SK-N-SH treated with all-trans-retinoic acid at 6 μM for 48 hours (cell line): ENCODE measurements around the gene PEX1.

ENCODE experiments used
- BACH2 ChIP-seq: fragments of 250-450 bp; sonication (Bioruptor Pico); IDR thresholded peaks from 2 replicates; pipeline ENCODE4 v1.9.0; 2021; ENCODE audit warnings: mild to moderate bottlenecking, borderline replicate concordance
- CSDC2 ChIP-seq: fragments of 250-450 bp; sonication (Bioruptor Pico); IDR thresholded peaks from 2 replicates; pipeline ENCODE4 v1.5.0; 2020; ENCODE audit warnings: mild to moderate bottlenecking, moderate library complexity
- ISL1 ChIP-seq: fragments of 250-450 bp; sonication (Bioruptor Pico); IDR thresholded peaks from 2 replicates; pipeline ENCODE4 v2.1.2; 2022; ENCODE audit warnings: mild to moderate bottlenecking, moderate library complexity
- RARB ChIP-seq: fragments of 250-450 bp; sonication (Bioruptor Pico); IDR thresholded peaks from 2 replicates; pipeline ENCODE4 v1.8.0; 2021; ENCODE audit warnings: mild to moderate bottlenecking, moderate library complexity
- ZC3H10 ChIP-seq: fragments of 250-450 bp; sonication (Bioruptor Pico); IDR thresholded peaks from 2 replicates; pipeline ENCODE4 v1.5.1; 2021; ENCODE audit warnings: mild to moderate bottlenecking, moderate library complexity
- ZFP30 ChIP-seq: fragments of 450-650 bp; formaldehyde crosslinking; IDR thresholded peaks from 2 replicates; pipeline ENCODE4 v1.5.0; 2022; ENCODE audit warnings: mild to moderate bottlenecking, moderate library complexity
- ZNF8 ChIP-seq: fragments of 450-650 bp; formaldehyde crosslinking; IDR thresholded peaks from 2 replicates; pipeline ENCODE4 v1.5.0; 2020; ENCODE audit warnings: mild to moderate bottlenecking, moderate library complexity
- TF ChIP-seq, protein P1 (sequence below): fragments of 250-450 bp; sonication (Bioruptor Pico); IDR thresholded peaks from 2 replicates; pipeline ENCODE4 v1.8.0; 2020; ENCODE audit warnings: mild to moderate bottlenecking, moderate library complexity, borderline replicate concordance
- TF ChIP-seq, protein P2 (sequence below): fragments of 250-450 bp; sonication (Bioruptor Pico); IDR thresholded peaks from 2 replicates; pipeline ENCODE4 v1.5.1; 2020; ENCODE audit warnings: low read depth, mild to moderate bottlenecking, moderate library complexity
- TF ChIP-seq, protein P3 (sequence below): fragments of 250-450 bp; sonication (Bioruptor Pico); IDR thresholded peaks from 2 replicates; pipeline ENCODE4 v1.5.1; 2021; ENCODE audit warnings: mild to moderate bottlenecking, moderate library complexity
- TF ChIP-seq, protein P4 (sequence below): fragments of 250-450 bp; sonication (Bioruptor Pico); IDR thresholded peaks from 2 replicates; pipeline ENCODE4 v1.8.0; 2021; ENCODE audit warnings: low read depth, mild to moderate bottlenecking, moderate library complexity, borderline replicate concordance

DNA sequence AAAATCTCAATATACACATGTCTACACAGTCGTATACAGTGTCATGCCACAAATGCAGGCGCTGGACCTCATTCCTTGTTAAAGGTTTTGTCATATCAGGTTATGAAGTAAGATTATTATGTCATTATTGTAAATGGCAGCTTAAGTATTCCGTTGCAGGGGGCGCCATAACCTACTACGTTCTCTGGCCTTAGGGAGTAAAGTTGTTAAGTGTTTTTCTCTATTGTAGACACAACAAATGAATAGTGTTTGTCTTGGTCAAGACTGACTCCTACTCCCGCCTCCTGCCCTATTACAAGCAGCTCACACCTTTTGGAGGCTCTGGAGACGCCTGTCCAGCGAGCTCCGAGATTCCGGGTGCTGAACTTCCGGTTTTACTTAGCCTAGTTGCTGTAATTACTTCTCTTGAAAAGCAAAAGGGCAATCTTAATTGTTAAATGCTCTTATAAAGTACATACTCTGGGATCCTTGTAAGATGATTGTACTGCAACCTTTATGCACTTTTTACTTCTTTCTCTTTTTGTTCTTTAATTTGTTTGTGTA lies 80.0 kb downstream of the PEX1 start:
- TF ChIP-seq RARB (CRISPR knock-in tag), result no peak
- TF ChIP-seq, protein P1, sequence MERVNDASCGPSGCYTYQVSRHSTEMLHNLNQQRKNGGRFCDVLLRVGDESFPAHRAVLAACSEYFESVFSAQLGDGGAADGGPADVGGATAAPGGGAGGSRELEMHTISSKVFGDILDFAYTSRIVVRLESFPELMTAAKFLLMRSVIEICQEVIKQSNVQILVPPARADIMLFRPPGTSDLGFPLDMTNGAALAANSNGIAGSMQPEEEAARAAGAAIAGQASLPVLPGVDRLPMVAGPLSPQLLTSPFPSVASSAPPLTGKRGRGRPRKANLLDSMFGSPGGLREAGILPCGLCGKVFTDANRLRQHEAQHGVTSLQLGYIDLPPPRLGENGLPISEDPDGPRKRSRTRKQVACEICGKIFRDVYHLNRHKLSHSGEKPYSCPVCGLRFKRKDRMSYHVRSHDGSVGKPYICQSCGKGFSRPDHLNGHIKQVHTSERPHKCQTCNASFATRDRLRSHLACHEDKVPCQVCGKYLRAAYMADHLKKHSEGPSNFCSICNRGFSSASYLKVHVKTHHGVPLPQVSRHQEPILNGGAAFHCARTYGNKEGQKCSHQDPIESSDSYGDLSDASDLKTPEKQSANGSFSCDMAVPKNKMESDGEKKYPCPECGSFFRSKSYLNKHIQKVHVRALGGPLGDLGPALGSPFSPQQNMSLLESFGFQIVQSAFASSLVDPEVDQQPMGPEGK, result no peak
- no peak for TF ChIP-seq ZFP30
- TF ChIP-seq, protein P2, sequence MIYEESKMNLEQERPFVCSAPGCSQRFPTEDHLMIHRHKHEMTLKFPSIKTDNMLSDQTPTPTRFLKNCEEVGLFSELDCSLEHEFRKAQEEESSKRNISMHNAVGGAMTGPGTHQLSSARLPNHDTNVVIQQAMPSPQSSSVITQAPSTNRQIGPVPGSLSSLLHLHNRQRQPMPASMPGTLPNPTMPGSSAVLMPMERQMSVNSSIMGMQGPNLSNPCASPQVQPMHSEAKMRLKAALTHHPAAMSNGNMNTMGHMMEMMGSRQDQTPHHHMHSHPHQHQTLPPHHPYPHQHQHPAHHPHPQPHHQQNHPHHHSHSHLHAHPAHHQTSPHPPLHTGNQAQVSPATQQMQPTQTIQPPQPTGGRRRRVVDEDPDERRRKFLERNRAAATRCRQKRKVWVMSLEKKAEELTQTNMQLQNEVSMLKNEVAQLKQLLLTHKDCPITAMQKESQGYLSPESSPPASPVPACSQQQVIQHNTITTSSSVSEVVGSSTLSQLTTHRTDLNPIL (CRISPR knock-in tag), result no peak
- no peak for TF ChIP-seq ISL1 (CRISPR knock-in tag)
- TF ChIP-seq, protein P3, sequence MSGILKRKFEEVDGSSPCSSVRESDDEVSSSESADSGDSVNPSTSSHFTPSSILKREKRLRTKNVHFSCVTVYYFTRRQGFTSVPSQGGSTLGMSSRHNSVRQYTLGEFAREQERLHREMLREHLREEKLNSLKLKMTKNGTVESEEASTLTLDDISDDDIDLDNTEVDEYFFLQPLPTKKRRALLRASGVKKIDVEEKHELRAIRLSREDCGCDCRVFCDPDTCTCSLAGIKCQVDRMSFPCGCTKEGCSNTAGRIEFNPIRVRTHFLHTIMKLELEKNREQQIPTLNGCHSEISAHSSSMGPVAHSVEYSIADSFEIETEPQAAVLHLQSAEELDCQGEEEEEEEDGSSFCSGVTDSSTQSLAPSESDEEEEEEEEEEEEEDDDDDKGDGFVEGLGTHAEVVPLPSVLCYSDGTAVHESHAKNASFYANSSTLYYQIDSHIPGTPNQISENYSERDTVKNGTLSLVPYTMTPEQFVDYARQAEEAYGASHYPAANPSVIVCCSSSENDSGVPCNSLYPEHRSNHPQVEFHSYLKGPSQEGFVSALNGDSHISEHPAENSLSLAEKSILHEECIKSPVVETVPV (CRISPR knock-in tag), result no peak
- TF ChIP-seq, protein P4, sequence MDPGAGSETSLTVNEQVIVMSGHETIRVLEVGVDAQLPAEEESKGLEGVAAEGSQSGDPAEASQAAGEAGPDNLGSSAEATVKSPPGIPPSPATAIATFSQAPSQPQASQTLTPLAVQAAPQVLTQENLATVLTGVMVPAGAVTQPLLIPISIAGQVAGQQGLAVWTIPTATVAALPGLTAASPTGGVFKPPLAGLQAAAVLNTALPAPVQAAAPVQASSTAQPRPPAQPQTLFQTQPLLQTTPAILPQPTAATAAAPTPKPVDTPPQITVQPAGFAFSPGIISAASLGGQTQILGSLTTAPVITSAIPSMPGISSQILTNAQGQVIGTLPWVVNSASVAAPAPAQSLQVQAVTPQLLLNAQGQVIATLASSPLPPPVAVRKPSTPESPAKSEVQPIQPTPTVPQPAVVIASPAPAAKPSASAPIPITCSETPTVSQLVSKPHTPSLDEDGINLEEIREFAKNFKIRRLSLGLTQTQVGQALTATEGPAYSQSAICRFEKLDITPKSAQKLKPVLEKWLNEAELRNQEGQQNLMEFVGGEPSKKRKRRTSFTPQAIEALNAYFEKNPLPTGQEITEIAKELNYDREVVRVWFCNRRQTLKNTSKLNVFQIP, result no peak
- TF ChIP-seq CSDC2 (CRISPR knock-in tag), result no peak
- no peak for TF ChIP-seq ZNF8
- TF ChIP-seq ZC3H10 (CRISPR knock-in tag), result no peak
- TF ChIP-seq BACH2 (CRISPR knock-in tag), result no peak
